Heart left ventricle (tissue), 13 donors: Measurements from ENCODE around the gene RAB23.

Experiments used
- POLR2A ChIP-seq, 2 donors: fragments of 450-650 bp; IDR thresholded peaks; one replicate each; pipeline ENCODE4 v1.6.1; 2017; ENCODE audit warnings: antibody characterized with exemption in 2 of 2, mild to moderate bottlenecking in 2 of 2, moderate library complexity in 2 of 2
- TF ChIP-seq, protein P1 (sequence below), 12 donors: fragments of 200-600 bp; sonication (generic) in 4 of 12; IDR thresholded peaks; one replicate each; pipeline versions ENCODE4 v1.5.0 to v1.8.0; 2018 to 2022; ENCODE audit warnings: antibody characterized with exemption in 12 of 12, mild to moderate bottlenecking in 5 of 12
- donor health status: ischemic (EF 13 %, LVEDD 7.1; RV severe dilation, severe dysfunction).
- donor health status: DM: no; HTN: yes; CAD: no.
- donor health status: DM: no; HTN: no; CAD: no.
- donor health status: ischemic (EF 25% LVEDD 6.9; RV normal size, moderate dysfunction).
- donor health status: ischemic (EF 25% LVEDD 5.7; RV mildly dilated, moderate dysfunction).
- donor health status: ischemic (EF 35%, LVEDD 5.7; RV mildly dilated, moderate dysfunction).
- donor health status: nonischemic (EF 11% LVEDD 7.7; RV severe dilation, severe dysfunction).
- donor health status: DM: yes; HTN: yes; CAD: no.
- donor health status: PGD.
- donor health status: ischemic (EF 29% LVEDD 5.4; RV normal size, mild dysfunction).
- donor health status: nonischemic (EF 23%, LVEDD 6.1; RV moderate dilation, normal function).

DNA sequence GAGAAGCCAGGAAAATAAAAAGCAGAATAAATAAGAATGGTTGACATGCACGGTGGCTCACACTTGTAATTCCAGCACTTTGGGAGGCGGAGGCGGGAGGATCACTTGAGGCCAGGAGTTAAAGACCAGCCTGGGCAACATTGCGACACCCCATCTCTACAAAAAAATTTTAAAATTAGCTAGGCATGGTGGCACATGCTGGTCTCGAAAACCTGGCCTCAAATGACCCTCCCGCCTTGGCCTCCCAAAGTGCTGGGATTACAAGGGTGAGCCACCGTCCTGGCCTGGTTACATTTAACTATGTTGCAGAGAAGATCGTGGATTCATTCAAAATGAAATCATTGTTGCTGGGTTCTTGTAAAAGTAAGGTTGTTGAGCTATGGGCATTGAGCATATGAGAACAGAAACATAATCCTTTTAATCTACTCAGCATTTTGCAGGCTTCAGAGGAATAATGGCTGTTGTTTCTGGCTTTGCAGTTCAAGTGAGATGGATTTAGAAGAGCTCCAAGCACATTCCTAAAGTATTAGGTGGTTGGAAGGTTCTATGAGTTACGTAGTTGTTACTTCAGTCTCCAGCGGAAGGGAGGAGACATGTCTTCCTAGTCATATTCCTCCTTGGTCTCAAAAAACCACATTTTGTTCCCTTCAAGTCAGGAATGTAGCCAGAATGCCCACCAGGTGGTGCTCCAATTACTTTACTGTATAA is 45.6 kb upstream of the RAB23 start:
- TF ChIP-seq, protein P1, sequence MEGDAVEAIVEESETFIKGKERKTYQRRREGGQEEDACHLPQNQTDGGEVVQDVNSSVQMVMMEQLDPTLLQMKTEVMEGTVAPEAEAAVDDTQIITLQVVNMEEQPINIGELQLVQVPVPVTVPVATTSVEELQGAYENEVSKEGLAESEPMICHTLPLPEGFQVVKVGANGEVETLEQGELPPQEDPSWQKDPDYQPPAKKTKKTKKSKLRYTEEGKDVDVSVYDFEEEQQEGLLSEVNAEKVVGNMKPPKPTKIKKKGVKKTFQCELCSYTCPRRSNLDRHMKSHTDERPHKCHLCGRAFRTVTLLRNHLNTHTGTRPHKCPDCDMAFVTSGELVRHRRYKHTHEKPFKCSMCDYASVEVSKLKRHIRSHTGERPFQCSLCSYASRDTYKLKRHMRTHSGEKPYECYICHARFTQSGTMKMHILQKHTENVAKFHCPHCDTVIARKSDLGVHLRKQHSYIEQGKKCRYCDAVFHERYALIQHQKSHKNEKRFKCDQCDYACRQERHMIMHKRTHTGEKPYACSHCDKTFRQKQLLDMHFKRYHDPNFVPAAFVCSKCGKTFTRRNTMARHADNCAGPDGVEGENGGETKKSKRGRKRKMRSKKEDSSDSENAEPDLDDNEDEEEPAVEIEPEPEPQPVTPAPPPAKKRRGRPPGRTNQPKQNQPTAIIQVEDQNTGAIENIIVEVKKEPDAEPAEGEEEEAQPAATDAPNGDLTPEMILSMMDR (IDR thresholded peaks at IDR 0.05): peak in 8 of 12 donors; percentile 40 to 59 (median 48)
- TF ChIP-seq POLR2A (IDR thresholded peaks at IDR 0.05): no peak
